ENCODE measurements around the gene JAKMIP2.
"Not testable (repeated sequence)": the region's sequence is repeated elsewhere in the genome, so short reads cannot be mapped to it uniquely, and the experiment has no call there.

The JAKMIP2 gene

GRCh38 chr5:147555176-147555575, 227.4 kb downstream of the JAKMIP2 start:
- no peak for DNase-seq (ENCODE audit: low spot score)

DNA sequence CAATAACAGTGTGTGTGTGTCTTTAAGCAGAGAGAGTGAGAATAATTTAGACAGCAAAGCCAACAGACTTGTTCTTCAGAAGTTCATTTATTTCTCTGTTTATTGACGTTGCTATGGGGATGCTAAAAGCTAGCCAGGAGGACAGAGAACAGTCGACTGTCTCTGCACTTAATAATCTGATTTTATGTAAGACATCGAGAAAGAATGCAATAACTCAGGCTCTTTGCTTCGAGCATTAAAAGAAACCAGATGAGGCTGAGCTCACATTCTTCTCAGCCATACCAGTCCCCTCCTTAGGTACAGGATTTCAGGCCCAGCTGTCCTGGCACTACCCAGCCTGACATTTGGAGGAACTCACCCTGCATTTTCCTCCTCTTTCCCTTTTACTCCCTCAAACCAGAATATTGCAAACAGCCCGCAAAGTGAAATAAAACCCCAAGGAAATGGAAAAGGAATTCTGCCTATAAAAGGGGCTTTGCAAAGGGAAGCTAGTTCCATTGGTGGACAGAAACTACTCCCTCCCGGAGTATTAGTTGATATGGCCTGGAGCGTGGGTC, 228.2 kb downstream of the JAKMIP2 start:
- DNase-seq (ENCODE audit: low spot score) = peak; percentile 83

GRCh38 chr5:147553817-147554216, 228.7 kb downstream of the JAKMIP2 start:
- DNase-seq (ENCODE audit: low spot score) = not testable (repeated sequence)

DNA sequence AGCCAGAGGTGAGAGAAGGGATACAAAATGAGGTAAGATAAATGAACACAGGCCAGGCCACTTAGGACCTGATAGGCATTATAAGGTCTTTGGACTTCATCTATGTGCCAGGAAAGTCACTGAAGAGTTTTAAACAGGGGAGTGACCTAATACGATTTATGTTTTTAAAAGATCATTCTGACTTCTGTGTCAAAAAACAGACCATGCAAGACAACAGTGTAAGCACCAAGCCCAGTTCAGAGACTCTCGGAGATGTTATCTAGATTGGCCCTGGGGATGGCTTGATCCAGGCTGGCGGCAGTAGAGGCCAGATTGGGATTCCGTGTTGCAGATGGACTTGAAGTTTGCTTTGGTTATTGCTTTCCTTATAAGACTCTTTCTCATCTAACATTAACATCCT, 229.6 kb downstream of the JAKMIP2 start:
- DNase-seq (ENCODE audit: low spot score) = no peak

DNA sequence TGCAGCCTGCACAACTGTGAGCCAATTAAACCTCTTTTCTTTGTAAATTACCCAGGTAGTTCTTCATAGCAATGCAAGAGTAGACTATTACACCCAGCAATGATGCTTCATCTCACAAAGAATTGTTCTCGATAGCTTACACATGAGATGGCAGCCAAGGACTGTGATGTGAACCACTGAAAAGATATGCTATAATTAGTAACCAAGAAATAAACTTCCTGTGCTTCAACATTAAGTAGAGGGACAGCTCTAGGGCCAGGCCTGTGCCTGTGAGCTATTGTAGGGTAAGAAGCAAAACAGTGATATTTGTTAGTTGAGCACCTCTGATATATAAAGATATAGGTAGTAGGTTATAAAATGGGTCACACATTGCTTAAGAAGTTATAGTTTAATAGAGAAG, 230.9 kb downstream of the JAKMIP2 start:
- DNase-seq (ENCODE audit: low spot score) = no peak

GRCh38 chr5:147547730-147548129, 234.8 kb downstream of the JAKMIP2 start:
- DNase-seq (ENCODE audit: low spot score) = peak; percentile 29

DNA sequence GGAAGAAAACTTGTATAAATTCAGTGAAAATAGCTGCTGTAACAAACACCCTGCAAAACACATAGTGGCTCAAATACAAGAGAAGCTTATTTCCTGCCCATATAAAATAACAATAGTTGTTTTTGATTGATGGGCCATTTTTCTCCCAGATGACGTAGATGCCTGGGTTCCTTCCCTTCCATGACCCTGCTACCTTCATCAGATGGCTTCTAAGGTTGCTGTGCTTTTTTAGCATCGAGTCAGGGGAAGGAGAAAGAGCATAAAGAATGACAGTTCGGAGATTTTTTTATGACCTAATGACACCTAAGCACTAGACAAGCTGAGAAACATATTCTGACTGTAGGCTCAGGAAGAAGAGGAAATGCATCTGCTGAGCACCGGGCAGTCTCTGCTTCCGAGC, 238.0 kb downstream of the JAKMIP2 start:
- DNase-seq (ENCODE audit: low spot score) = no peak

DNA sequence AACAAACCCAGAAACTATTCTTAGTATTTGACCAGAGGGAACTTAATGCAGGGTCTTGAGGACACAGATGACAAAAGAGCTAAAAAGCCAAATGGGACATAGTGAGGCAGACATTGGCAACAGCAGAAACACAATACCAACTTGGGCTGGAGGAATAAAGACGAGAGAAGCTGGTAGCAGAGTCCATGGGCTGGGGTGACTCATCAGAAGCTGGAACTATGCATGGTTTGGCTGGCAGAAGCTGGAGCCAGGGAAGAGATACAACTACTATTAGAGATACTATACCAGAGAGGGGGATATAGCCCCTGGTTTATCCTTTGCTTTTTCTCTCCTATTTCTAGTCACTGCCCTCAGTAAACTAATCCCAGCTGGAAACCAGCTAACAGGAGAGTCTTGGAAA, 243.5 kb downstream of the JAKMIP2 start:
- peak; percentile 54 for DNase-seq (ENCODE audit: low spot score)

DNA sequence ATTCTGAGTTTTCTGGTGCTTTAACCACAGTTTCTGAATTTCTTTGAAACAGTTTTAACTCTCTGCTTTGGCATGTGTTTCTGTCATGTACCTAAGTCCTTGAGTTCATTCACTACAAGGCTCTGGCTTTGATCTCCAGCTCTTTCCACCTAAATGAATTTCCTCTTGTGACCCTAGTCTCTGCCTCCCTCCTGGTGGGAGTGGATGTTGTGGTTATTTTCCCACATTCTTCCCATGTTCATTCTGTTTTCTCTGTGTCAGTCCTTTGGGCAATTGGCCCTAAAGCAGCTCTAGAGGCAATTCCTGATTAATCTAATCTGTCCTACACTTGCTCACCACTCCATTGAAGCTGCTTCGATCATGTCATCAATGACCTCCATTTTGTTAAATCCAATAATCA, 244.3 kb downstream of the JAKMIP2 start:
- no peak for DNase-seq (ENCODE audit: low spot score)

All from GM03348 (cell line).